Activated naive CD4-positive, alpha-beta T cell treated with Interleukin-2 at 50 U/mL for 16 hours (primary cell): Measurements from ENCODE around the gene FLYWCH2.

Experiments used
- DNase-seq: peaks from one replicate; pipeline ENCODE4 v3.0.0-alpha.2; 2020

FLYWCH2 gene

GRCh38 chr16:2854700-2855309, 28.2 kb upstream of the FLYWCH2 start:
- no peak for DNase-seq

GRCh38 chr16:2855536-2855935, 27.5 kb upstream of the FLYWCH2 start:
- no peak for DNase-seq

GRCh38 chr16:2856061-2856670, 26.8 kb upstream of the FLYWCH2 start:
- peak; percentile 30 for DNase-seq

GRCh38 chr16:2856686-2857450, 26.1 kb upstream of the FLYWCH2 start:
- DNase-seq, result no peak

GRCh38 chr16:2857451-2858244, 25.4 kb upstream of the FLYWCH2 start, which contains the start of gene PRSS22:
Gene PRSS22 (minus strand): TSS chr16:2858170. CDS start chr16:2858104, 66 bp downstream.
- no peak for DNase-seq

GRCh38 chr16:2858245-2859025, 24.6 kb upstream of the FLYWCH2 start:
- no peak for DNase-seq

- no peak for DNase-seq
Measured at GRCh38 chr16:2859686-2860265, 23.2 kb upstream of the FLYWCH2 start.

- no peak for DNase-seq
Measured at GRCh38 chr16:2860826-2861567, 22.0 kb upstream of the FLYWCH2 start.

GRCh38 chr16:2865651-2866050, 17.4 kb upstream of the FLYWCH2 start:
- DNase-seq, result no peak

GRCh38 chr16:2866431-2866830, 16.6 kb upstream of the FLYWCH2 start:
- DNase-seq, result no peak

- DNase-seq, result no peak
Measured at GRCh38 chr16:2867661-2867986, 15.4 kb upstream of the FLYWCH2 start.

- peak; percentile 98 for DNase-seq
Measured at GRCh38 chr16:2867987-2868789, 14.8 kb upstream of the FLYWCH2 start.

GRCh38 chr16:2871926-2872325, 11.1 kb upstream of the FLYWCH2 start:
- DNase-seq, result no peak

GRCh38 chr16:2874032-2874911, 8.7 kb upstream of the FLYWCH2 start:
- no peak for DNase-seq

- peak; percentile 71 for DNase-seq
Measured at GRCh38 chr16:2874912-2875362, 8.1 kb upstream of the FLYWCH2 start.

GRCh38 chr16:2879854-2880508, 3.0 kb upstream of the FLYWCH2 start:
- DNase-seq, result no peak

GRCh38 chr16:2881783-2882649, 999 bp upstream of the FLYWCH2 start:
- DNase-seq, result peak; percentile 47

GRCh38 chr16:2883458-2883908, 468 bp downstream of the FLYWCH2 start:
- no peak for DNase-seq
